ENCODE measurements around the gene RAB19.

- no peak for TF ChIP-seq CTCF (conservative IDR thresholded peaks at IDR 0.05 in 1 of 2, IDR thresholded peaks at IDR 0.05 in 1 of 2; ENCODE audit: extremely low read depth in 1 of 2, insufficient read depth in 1 of 2, low read depth in 1 of 2, low read length in 2 of 2)
- TF ChIP-seq EZH2 (IDR thresholded peaks at IDR 0.05; ENCODE audit: borderline replicate concordance, low read length) = no peak
Observed at GRCh38 chr7:140389445-140389844, 14.4 kb upstream of the RAB19 start.
